BJ (cell line): ENCODE measurements around the gene VPS16. TPM values are rescaled to one million over a fixed set of nuclear protein-coding genes. Genes with fewer than 3 reads are reported as not detected.

Experiments
- CTCF ChIA-PET: fragments of 350-600 bp; formaldehyde crosslinking; extraction: SDS; loops from one replicate; lab custom pipeline; 2021; ENCODE audit warnings: antibody characterized with exemption, inconsistent platforms; lab: Yijun Ruan, JAX
- POLR2A ChIA-PET: fragments of 300-600 bp; sonication (Branson Sonifier 250); formaldehyde crosslinking; extraction: SDS; loops from one replicate; lab custom pipeline; 2021; ENCODE audit warnings: antibody characterized with exemption; lab: Charles Lee
- DNase-seq: peaks from one replicate; pipeline ENCODE4 v3.0.0-alpha.2; 2011; ENCODE audit warnings: low read depth
- H3K27me3 ChIP-seq: 2 replicates; pipeline ENCODE4 v1.6.0; 2011; ENCODE audit warnings: low read length; ENCODE audit not compliant: control insufficient read depth, insufficient read depth
- H3K36me3 ChIP-seq: 2 replicates; pipeline ENCODE4 v1.5.1; 2011; ENCODE audit warnings: low read length; ENCODE audit not compliant: control insufficient read depth, insufficient read depth
- H3K4me3 ChIP-seq: 2 replicates; pipeline ENCODE4 v1.5.1; 2011; ENCODE audit warnings: low read depth, mild to moderate bottlenecking, control low read depth, low read length
- CTCF ChIP-seq: IDR thresholded peaks from 2 replicates; pipeline ENCODE4 v1.5.1; 2011; ENCODE audit warnings: low read depth, mild to moderate bottlenecking, control low read depth, inconsistent platforms, low read length, moderate library complexity; ENCODE audit not compliant: insufficient read depth
- polyA plus RNA-seq: library from polyadenylated mRNA; depleted of rRNA; stranded (reverse); fragments of >200 nt; gene quantifications from 2 replicates; pipeline ENCODE4 v1.2.3, GENCODE V29; 2011

Gene VPS16
- polyA plus RNA-seq, 1 experiment = 46.8 TPM

- no peak for DNase-seq
- no peak for TF ChIP-seq CTCF
- H3K27me3 ChIP-seq = peaks cover 17% of the 10 kb centered on the region
- H3K36me3 ChIP-seq = no peaks in the 10 kb centered on the region
- ChIA-PET POLR2A (interaction anchor here (0.6 kb wide), 1 partner anchor 423 kb away, joined by 8 read pairs; no protein-coding TSS in a partner anchor), CTCF (no interaction called here)
- no peak overlapping the region for H3K4me3 ChIP-seq
Measured at GRCh38 chr20:2809690-2810089, 30.9 kb upstream of the VPS16 start.

GRCh38 chr20:2812189-2812588, 28.4 kb upstream of the VPS16 start:
- POLR2A ChIA-PET = no interaction called here
- Histone ChIP-seq H3K4me3 (no peak overlapping the region), H3K27me3 (peaks cover 4% of the 10 kb centered on the region), H3K36me3 (no peaks in the 10 kb centered on the region)
- no peak for TF ChIP-seq CTCF
- DNase-seq = no peak
- CTCF ChIA-PET = no interaction called here

- no peak for DNase-seq
- ChIA-PET POLR2A (no interaction called here), CTCF (interaction anchor here (1.4 kb wide), 1 partner anchor 37 kb away, joined by 8 read pairs; no protein-coding TSS in a partner anchor)
- no peaks in the 10 kb centered on the region for H3K36me3 ChIP-seq
- H3K27me3 ChIP-seq = no peaks in the 10 kb centered on the region
- TF ChIP-seq CTCF = no peak
- H3K4me3 ChIP-seq = no peak overlapping the region
Measured at GRCh38 chr20:2814076-2814475, 26.5 kb upstream of the VPS16 start.

- Histone ChIP-seq H3K27me3 (no peaks in the 10 kb centered on the region), H3K36me3 (no peaks in the 10 kb centered on the region), H3K4me3 (no peak within 1 kb of the TSS)
- TF ChIP-seq CTCF = no peak
- CTCF ChIA-PET = interaction anchor here (0.9 to 1.4 kb wide), 2 partner anchors 37 to 186 kb away, joined by 4 to 8 read pairs; no protein-coding TSS in a partner anchor
- POLR2A ChIA-PET = no interaction called here
- peak; percentile 91 for DNase-seq
Measured at GRCh38 chr20:2814587-2815051, 25.9 kb upstream of the VPS16 start, which contains the start of gene C20orf141. TSS of gene C20orf141 (plus strand) at chr20:2814987. CDS start at chr20:2815185, 198 bp downstream.

- DNase-seq = no peak
- ChIA-PET POLR2A (no interaction called here), CTCF (interaction anchor here (0.9 to 1.4 kb wide), 2 partner anchors 36 to 185 kb away, joined by 4 to 8 read pairs; no protein-coding TSS in a partner anchor)
- no peaks in the 10 kb centered on the region for H3K27me3 ChIP-seq
- H3K36me3 ChIP-seq = no peaks in the 10 kb centered on the region
- no peak for TF ChIP-seq CTCF
- H3K4me3 ChIP-seq = no peak overlapping the region
Measured at GRCh38 chr20:2815242-2815900, 25.2 kb upstream of the VPS16 start.
